ENCODE measurements around the gene SH3GL2. TPM values are rescaled to one million over a fixed set of nuclear protein-coding genes. Genes with fewer than 3 reads are reported as not detected.

Gene SH3GL2
- total RNA-seq, 1 donor from 2014 or later: 3.6 TPM

DNA sequence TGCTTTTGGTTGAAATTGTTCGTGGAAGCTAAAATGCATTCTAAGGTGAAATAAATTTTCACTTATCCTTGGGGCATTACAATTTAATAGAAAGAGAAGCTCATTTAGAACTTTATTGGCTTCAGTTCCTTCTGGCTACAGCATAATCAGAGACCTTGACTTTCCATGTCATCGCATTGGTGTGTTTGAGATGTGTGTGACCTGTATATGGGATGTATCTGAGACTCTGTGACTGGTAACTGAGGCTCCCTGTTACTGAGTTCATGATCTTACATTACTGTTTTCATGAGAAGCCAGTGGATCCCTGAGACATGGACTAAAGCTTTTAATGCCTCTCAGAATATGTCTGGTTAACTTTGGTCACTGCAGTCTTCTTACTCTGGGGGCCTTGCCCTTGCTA is 32.5 kb downstream of the SH3GL2 start:
- DNase-seq (ENCODE audit: low spot score): no peak

- no peak for DNase-seq (ENCODE audit: low spot score)
Observed at GRCh38 chr9:17611917-17612316, 33.1 kb downstream of the SH3GL2 start.

DNA sequence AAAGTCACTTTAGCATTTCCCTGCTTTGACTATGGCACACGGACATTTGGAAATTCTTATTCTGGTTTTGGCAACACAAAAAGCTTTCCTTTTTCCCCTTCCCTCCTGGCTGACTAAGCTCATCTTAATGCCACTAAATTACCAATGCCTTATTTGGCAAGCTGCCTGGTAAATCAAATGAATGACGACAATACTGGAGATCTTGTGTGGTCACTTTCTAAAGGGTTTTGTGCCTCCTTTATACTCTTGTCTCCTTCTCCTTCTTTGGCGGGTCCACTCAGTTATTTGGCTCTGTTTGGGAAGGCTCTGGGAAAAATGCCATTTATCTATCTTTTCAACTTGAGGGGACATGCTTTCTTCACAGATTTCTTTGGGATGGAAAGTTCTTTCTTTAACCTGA is 34.9 kb downstream of the SH3GL2 start:
- DNase-seq (ENCODE audit: low spot score): no peak

DNA sequence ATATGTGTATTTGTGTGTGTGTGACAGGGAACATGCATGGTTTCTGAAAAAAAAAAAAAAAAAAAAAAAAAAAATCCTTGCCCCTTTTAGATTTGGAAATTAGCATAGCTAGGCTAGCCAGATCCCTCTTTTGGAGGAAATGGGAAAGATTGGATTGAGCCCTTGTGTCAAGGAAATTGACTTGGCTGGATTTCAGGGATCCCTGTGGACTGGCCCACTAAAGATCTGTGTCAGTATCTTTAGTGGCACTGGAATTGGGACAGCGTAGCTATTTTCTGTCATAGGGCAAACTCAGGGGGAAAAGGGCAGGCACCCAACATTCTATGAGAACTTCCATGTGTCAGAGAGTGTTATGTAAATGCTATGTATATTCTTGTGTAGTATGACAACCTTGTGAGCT is 35.4 kb downstream of the SH3GL2 start:
- no peak for DNase-seq (ENCODE audit: low spot score)

DNA sequence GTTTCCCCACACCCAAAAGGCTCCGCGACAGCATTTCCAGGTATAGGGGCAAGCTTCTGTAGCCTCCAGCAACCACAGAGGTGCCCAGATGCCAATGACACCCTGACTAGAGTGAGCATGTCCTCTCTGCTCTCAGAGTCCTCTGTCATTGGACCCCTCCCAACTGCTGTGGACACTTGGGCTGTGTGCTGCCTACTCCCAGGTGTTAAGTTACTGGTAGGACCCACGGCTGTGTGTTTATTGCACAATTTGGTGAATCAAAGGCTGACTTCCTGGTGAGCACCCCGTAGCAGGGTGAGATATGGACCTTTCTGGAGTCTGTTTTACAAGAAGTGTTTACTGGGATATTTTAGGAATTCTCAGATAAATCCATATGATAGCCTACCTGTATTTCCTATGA is 36.0 kb downstream of the SH3GL2 start:
- no peak for DNase-seq (ENCODE audit: low spot score)

DNA sequence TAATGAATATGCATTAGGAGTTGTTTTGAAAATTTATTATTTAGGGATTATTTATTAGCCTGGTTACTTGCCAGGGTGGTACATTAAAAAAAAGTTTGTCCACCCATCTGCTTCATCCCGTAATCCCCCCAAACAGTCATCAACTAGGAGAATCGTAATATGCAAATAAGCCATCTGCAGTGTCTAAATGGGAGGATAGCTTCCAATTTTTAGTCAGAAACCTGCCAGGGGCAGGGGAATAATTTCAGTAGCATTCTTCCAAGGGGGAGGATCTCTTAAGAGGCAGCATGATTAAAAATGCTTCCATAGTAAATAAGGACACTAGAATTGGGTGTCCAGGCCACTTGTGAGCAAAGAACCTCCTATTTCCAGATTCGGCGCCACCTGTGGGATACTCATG is 43.3 kb downstream of the SH3GL2 start:
- DNase-seq (ENCODE audit: low spot score): no peak

DNA sequence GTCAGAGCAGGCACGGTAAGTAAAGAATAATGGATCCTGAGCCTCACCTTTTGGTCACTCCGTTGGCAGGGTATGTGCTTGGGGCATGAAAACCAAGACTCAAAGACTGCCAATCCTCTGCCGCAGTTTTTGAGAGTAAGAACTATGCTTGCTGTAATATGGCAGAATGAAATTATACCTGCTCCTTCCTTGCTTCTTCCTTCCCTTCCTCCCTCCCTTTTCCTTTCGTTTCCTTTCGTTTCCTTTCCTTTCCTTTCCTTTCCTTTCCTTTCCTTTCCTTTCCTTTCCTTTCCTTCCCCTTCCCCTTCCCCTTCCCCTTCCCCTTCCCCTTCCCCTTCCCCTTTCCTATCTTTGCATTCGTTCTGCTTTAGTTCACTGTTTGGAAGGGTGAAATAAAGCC is 43.9 kb downstream of the SH3GL2 start:
- no peak for DNase-seq (ENCODE audit: low spot score)

DNA sequence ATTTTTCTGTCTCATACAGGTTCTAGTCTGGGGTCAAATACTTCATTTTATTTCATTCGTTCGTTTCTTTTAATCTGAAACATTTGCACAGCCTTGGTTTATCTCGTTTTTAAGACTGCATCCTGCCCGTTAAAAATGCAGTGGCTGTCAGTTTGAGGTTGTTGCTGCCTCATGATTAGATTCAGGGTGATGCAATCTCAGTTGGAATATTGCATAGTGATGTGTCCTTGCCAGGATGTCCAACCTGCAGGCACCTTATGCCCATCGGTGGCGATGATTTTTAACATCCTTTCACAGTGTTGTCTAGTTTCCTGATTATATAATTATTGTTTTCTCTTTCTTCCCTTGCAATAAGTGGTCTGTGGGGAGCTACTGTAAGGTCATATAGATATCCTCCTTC is 45.1 kb downstream of the SH3GL2 start:
- no peak for DNase-seq (ENCODE audit: low spot score)

DNA sequence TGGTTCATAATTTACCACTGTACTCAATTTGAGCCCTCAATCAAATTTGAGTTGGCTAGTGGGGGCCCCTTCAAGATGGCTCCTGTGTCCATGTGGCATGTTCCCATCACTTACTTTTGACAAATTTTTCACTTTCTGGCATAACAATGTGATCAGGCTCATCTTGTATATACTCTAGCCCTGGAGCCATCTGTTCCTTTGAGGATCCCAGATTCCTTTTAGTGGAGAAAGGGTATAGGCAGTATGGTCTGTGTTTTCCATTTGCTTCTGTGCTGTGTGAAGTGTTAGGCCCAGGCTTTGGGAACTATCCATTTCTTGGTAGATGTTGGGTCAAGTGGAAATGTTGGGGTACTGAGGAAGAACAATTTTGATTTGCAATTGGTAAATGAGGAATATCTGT is 45.7 kb downstream of the SH3GL2 start:
- no peak for DNase-seq (ENCODE audit: low spot score)

DNA sequence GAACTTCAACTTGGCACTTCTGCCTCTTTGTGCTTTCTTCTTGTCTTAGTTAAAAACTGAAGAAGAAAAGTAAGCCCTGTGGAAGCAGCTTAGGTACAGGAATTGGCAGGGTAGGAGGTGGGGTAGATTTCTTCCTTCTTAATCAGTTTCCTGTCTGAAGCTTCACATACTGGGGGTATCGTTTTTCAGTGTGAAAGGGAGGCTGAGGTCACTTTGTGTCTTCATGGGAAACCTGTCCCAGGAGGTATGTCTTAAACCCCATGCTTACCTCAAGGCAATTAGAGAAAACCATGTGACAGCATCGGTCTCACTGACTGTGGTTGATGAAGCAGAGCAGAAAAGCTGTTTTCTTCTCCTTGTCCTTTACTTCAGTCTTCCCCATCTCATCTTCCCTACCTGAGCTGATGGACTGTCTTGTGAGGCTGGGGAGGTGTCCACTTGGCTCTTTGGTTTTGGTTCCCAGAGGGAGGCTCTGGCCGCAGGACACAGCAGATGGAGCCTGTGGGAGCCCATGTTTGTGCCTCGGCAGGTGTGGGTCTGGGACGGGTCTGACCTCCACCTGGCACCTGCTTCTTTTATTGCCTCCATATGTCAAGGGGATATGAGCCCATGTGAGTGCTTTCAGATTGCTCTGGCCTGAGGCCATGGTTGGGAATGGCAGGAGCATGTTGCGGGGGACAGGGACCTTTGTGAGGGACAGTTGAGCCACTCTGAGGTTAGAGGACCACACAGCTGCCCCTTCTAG is 47.0 kb downstream of the SH3GL2 start:
- no peak for DNase-seq (ENCODE audit: low spot score)

DNA sequence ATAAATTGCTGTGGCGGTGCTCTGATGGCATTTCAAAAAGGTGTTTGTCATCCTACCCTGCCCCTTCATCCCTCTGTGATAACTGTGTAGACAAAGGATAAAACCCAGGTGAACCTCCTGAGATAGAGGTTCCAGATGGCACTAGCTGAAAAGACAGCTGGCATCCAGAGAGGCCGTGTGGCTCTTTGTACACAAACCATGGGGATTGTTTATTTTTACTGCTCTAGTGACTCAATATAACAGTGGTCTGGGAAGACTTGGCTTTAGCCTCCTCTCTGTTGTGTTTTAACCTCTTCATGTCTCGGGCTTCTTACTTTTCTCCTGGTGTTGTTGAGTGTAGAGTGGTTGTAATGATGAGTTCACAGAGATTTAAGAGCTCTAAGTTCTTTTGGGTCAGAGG is 48.8 kb downstream of the SH3GL2 start:
- no peak for DNase-seq (ENCODE audit: low spot score)

DNA sequence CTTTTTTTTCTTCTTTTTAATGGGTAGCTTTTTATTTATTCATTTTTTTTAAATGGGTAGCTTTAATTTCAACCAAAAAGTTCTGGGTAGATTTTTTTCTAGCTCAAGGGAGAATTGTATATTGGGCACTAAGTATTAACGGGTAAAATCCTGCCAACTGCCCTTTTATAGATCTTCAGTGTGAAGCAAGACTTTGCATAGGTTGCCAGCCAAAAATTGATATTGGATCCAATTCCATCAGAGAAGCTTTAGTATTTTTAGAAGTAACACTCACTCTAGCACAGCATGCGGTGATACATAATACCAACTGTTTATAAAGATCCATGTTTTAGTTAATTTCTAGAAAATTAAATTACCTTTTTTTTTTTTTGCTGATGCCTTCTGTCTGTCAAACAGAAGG is 49.8 kb downstream of the SH3GL2 start:
- no peak for DNase-seq (ENCODE audit: low spot score)

GRCh38 chr9:17630531-17630949 is 51.7 kb downstream of the SH3GL2 start:
- no peak for DNase-seq (ENCODE audit: low spot score)

DNA sequence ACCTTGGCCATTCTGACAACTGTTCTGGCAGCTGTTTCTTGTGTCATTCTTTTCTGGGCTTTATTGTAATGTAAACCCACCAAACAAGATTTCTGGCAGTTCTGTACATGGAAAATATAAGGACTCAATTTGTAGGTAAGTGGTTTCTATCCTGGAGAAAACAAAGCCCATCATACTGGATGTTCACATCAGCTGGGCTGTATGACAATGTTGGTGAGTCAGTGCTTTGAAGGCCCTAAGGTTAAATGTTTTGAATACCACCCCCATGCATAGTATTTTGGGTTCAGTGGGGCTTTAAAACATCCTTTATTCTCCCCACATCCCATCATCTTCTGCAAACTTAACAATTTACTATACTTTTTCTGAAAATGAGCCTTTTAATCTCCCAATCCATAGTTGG is 52.5 kb downstream of the SH3GL2 start:
- DNase-seq (ENCODE audit: low spot score): no peak

DNA sequence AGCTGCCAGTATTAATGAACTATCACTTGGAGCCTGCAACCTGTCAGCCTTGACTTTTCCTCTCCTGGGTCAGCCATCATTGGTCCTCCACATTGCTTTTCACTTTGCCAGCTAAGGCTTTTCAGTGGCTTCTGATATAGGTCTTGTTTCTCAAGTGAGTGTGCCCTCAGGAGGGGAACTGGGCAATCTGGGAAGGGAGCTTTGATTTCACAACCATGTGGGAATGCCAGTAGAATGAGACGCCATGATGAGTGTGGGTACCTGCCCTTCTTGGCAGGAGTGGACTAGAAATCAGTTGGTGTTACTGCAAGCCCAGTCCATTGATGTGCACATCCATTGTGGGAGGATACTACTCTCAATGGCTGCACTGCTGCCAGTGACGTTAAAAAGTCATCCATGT is 54.1 kb downstream of the SH3GL2 start:
- no peak for DNase-seq (ENCODE audit: low spot score)

- no peak for DNase-seq (ENCODE audit: low spot score)
Observed at GRCh38 chr9:17635115-17635890, 56.4 kb downstream of the SH3GL2 start.

GRCh38 chr9:17636349-17636748 is 57.5 kb downstream of the SH3GL2 start:
- DNase-seq (ENCODE audit: low spot score): no peak

GRCh38 chr9:17636821-17637220 is 58.0 kb downstream of the SH3GL2 start:
- no peak for DNase-seq (ENCODE audit: low spot score)

GRCh38 chr9:17637229-17637628 is 58.4 kb downstream of the SH3GL2 start:
- no peak for DNase-seq (ENCODE audit: low spot score)

DNA sequence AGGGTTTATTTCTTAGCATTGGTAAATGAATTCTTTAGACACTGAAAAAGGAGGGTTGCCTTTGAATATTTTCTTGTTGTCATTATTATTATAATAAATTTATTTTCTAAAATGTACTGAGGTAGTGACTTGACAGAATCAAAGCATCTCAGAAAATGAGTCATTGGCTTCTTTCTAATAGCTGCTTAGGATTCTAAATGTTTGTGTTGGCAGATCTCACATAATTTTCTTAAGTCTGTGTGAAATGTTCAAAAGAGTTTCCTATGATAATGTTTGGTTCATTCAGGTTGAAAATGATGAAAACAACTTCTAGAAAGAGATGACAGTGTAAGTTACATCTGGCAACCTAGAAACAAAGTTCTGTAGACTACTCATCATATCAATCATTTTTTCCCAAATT is 69.7 kb downstream of the SH3GL2 start:
- DNase-seq (ENCODE audit: low spot score): no peak

GRCh38 chr9:17651725-17652124 is 72.9 kb downstream of the SH3GL2 start:
- DNase-seq (ENCODE audit: low spot score): no peak

DNA sequence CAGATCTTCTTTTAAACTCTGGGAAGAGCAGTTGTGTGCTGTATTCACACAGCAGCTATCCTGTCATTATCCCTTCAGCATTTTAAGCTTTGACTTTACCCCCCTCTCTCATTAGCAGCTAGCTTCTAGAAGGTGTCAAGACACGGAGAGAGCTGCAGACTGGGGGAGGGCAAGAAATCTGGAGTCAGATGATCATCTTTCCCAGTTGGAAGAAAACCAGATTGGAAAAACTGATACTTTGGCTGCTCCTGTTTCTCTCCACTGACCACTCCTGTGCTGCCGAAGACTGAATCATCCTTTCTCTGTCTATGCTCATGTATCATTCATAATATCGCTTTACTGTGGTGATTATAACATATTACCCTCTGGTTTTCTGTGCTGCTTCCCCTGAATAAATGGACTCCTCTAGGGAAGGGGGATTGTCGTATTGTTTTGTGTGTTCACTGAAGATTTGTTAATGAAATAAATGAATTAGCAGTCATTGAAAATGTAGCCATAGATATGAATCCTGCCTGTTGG is 75.1 kb downstream of the SH3GL2 start:
- peak; percentile 1 for DNase-seq (ENCODE audit: low spot score)

GRCh38 chr9:17656889-17657288 is 78.0 kb downstream of the SH3GL2 start:
- DNase-seq (ENCODE audit: low spot score): no peak
